HG03558 (cell line): Measurements from ENCODE around the gene TXNDC11.

Source experiments
- ATAC-seq: cut with Tn5 transposase; IDR thresholded peaks from one replicate; pipeline ENCODE4 v1.9.1; 2021; ENCODE audit warnings: moderate number of reproducible peaks; ENCODE audit not compliant: unreplicated experiment; ENCODE audit errors: extremely low read depth

The TXNDC11 gene

GRCh38 chr16:11677959-11678881 is 64.4 kb downstream of the TXNDC11 start:
- no peak for ATAC-seq

- ATAC-seq: no peak
These were observed 65.2 kb downstream of the TXNDC11 start for GRCh38 chr16:11677451-11677951.

- no peak for ATAC-seq
These were observed 65.9 kb downstream of the TXNDC11 start for GRCh38 chr16:11676799-11677198.

- ATAC-seq: no peak
These were observed 66.8 kb downstream of the TXNDC11 start for GRCh38 chr16:11675561-11676511.

GRCh38 chr16:11674818-11675560 is 67.7 kb downstream of the TXNDC11 start:
- ATAC-seq: no peak

GRCh38 chr16:11674001-11674817 is 68.4 kb downstream of the TXNDC11 start:
- no peak for ATAC-seq

- ATAC-seq: no peak
These were observed 69.3 kb downstream of the TXNDC11 start for GRCh38 chr16:11673091-11674000.

GRCh38 chr16:11672206-11673090 is 70.2 kb downstream of the TXNDC11 start:
- no peak for ATAC-seq

GRCh38 chr16:11671676-11672075 is 71.0 kb downstream of the TXNDC11 start:
- no peak for ATAC-seq

- no peak for ATAC-seq
These were observed 71.4 kb downstream of the TXNDC11 start for GRCh38 chr16:11671271-11671670.

GRCh38 chr16:11670171-11671131 is 72.2 kb downstream of the TXNDC11 start:
- no peak for ATAC-seq

- no peak for ATAC-seq
These were observed 73.1 kb downstream of the TXNDC11 start for GRCh38 chr16:11669380-11670146.

GRCh38 chr16:11668623-11669379 is 73.9 kb downstream of the TXNDC11 start:
- no peak for ATAC-seq

- no peak for ATAC-seq
These were observed 74.6 kb downstream of the TXNDC11 start, which contains the start of gene SNN for GRCh38 chr16:11667824-11668622. SNN (plus strand) TSS chr16:11668455; CDS start chr16:11676060, 7,605 bp downstream.
